Measurements from ENCODE around the gene RYR3. TPM values are rescaled to one million over a fixed set of nuclear protein-coding genes. Genes with fewer than 3 reads are reported as not detected.

Gene RYR3
- total RNA-seq, 1 donor from 2014 or later = 0.08 TPM

DNA sequence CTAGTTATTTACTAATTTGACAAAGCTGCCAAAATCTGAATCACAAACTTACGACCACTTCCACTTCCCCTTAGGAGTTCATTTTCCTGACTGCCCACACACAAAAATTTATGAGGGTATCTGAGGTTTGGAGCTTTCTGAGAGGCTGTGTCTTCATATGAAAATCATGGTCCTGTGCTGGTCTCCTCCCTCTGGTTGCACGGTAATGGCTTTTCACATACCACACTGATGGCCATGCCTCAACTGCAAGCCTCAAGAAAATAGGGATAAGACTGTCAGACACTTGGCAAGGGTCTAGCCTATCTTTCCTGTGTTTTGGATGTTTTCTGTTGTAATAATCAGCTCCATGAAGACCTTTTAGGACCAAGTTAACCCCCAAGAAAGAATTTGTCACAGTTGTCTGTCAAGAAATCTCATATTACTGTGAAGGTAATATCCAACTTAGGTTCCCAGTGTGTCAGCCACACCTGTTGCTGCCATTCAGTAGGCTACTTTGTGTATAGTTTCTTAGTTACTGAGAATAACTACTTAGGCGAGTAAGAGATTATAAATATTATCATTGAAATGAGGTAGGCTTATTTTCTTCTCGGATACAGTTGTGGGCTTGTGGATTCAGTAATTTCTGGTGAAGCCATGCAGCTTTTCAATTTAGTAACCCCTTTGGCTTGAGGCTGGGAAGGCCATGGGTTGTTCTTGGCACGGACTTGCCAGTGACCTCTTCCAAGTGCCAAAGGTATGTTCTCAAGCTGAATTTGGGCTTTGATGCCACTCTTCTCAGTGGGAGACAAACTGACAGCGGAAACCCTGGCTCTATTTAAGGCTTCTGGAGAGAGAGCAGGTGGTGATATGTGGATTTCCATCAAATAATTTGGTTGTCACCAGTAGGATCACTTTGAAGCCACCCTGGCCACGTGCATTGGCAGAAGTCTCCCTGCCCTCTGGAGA lies 101.1 kb downstream of the RYR3 start:
- no peak for DNase-seq
- Histone ChIP-seq H3K9me3 (replicated peaks) (peaks cover 9% of the 10 kb centered on the region), H3K27me3 (ENCODE audit: low read depth) (no peaks in the 10 kb centered on the region), H3K4me3 (no peak overlapping the region), H3K36me3 (no peaks in the 10 kb centered on the region), H3K4me1 (no peaks in the 10 kb centered on the region), H3K27ac (replicated peaks) (no peak overlapping the region)
- intact Hi-C loops (cut with micrococcal nuclease) = no loop called here
- TF ChIP-seq, protein P1, sequence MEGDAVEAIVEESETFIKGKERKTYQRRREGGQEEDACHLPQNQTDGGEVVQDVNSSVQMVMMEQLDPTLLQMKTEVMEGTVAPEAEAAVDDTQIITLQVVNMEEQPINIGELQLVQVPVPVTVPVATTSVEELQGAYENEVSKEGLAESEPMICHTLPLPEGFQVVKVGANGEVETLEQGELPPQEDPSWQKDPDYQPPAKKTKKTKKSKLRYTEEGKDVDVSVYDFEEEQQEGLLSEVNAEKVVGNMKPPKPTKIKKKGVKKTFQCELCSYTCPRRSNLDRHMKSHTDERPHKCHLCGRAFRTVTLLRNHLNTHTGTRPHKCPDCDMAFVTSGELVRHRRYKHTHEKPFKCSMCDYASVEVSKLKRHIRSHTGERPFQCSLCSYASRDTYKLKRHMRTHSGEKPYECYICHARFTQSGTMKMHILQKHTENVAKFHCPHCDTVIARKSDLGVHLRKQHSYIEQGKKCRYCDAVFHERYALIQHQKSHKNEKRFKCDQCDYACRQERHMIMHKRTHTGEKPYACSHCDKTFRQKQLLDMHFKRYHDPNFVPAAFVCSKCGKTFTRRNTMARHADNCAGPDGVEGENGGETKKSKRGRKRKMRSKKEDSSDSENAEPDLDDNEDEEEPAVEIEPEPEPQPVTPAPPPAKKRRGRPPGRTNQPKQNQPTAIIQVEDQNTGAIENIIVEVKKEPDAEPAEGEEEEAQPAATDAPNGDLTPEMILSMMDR (IDR thresholded peaks at IDR 0.05; ENCODE audit: borderline replicate concordance) = no peak

GRCh38 chr15:33419701-33420100 lies 108.9 kb downstream of the RYR3 start:
- H3K4me3 ChIP-seq = no peak overlapping the region
- H3K36me3 ChIP-seq = no peaks in the 10 kb centered on the region
- intact Hi-C loops (cut with micrococcal nuclease) = no loop called here
- TF ChIP-seq, protein P1 (IDR thresholded peaks at IDR 0.05; ENCODE audit: borderline replicate concordance) = no peak
- no peak overlapping the region for H3K27ac ChIP-seq (replicated peaks)
- no peaks in the 10 kb centered on the region for H3K27me3 ChIP-seq (ENCODE audit: low read depth)
- no peaks in the 10 kb centered on the region for H3K4me1 ChIP-seq
- no peak for DNase-seq
- peaks cover 15% of the 10 kb centered on the region for H3K9me3 ChIP-seq (replicated peaks)

DNA sequence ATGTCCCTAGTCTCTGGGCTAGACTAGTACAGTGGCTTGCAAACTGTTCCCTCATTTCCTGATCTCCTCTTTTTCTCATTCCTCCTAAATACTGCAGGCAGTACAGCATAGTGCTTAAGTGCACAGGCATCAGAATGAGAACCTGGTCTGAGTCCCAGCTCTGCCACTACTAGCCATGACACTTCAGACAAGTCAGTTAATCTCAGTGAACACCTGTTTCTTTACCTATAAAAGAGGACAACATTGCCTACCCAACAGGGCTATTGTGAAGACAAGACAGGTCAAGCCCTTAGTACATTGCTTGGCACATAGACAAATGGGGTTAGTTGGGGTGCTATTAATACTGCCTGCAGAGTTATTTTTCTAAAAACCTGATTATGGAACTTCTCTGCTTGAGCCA lies 113.3 kb downstream of the RYR3 start:
- Histone ChIP-seq H3K9me3 (replicated peaks) (no peaks in the 10 kb centered on the region), H3K4me1 (no peaks in the 10 kb centered on the region), H3K27ac (replicated peaks) (no peak overlapping the region), H3K4me3 (no peak overlapping the region), H3K27me3 (ENCODE audit: low read depth) (peaks cover 4% of the 10 kb centered on the region), H3K36me3 (no peaks in the 10 kb centered on the region)
- no peak for DNase-seq
- TF ChIP-seq, protein P1 (IDR thresholded peaks at IDR 0.05; ENCODE audit: borderline replicate concordance) = no peak
- intact Hi-C loops (cut with micrococcal nuclease) = no loop called here

GRCh38 chr15:33425142-33425541 lies 114.4 kb downstream of the RYR3 start:
- H3K9me3 ChIP-seq (replicated peaks) = no peaks in the 10 kb centered on the region
- H3K27ac ChIP-seq (replicated peaks) = no peak overlapping the region
- H3K36me3 ChIP-seq = no peaks in the 10 kb centered on the region
- DNase-seq = no peak
- intact Hi-C loops (cut with micrococcal nuclease) = no loop called here
- no peak overlapping the region for H3K4me3 ChIP-seq
- no peaks in the 10 kb centered on the region for H3K4me1 ChIP-seq
- H3K27me3 ChIP-seq (ENCODE audit: low read depth) = peaks cover 4% of the 10 kb centered on the region
- TF ChIP-seq, protein P1 (IDR thresholded peaks at IDR 0.05; ENCODE audit: borderline replicate concordance) = no peak

GRCh38 chr15:33430577-33430976 lies 119.8 kb downstream of the RYR3 start:
- intact Hi-C loops (cut with micrococcal nuclease) = no loop called here
- H3K27me3 ChIP-seq (ENCODE audit: low read depth) = peaks cover 4% of the 10 kb centered on the region
- H3K4me1 ChIP-seq = no peaks in the 10 kb centered on the region
- TF ChIP-seq, protein P1 (IDR thresholded peaks at IDR 0.05; ENCODE audit: borderline replicate concordance) = no peak
- DNase-seq = no peak
- no peak overlapping the region for H3K27ac ChIP-seq (replicated peaks)
- H3K36me3 ChIP-seq = no peaks in the 10 kb centered on the region
- H3K9me3 ChIP-seq (replicated peaks) = peaks cover 15% of the 10 kb centered on the region
- no peak overlapping the region for H3K4me3 ChIP-seq

Data from left ventricle myocardium inferior (tissue), 1 donor.